ENCODE measurements around the gene RGL1. TPM values are rescaled to one million over a fixed set of nuclear protein-coding genes. Genes with fewer than 3 reads are reported as not detected.

The RGL1 gene
- total RNA-seq, 1 experiment from 2014 or later, result 1.3 TPM

DNA sequence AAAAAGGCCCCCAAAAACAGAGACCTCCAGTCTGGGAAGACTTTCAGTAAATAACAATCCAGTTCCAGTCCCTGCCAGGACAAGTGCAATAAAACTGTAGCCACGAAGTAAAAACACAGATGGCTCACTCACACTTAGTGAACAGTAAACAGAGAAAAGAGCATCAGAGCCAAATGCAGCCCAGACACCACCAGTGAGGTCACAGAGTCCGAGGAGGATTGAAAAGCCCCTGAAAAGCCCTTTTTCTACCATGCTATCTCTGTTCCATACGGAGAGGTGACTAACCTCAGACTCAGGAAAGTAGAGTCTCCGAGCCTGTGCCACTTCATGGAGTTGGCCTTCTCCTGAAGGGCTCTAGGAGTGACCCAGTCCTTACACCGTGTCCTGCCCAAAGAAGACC is 148.1 kb downstream of the RGL1 start (continued):
- TF ChIP-seq CBX3 (IDR thresholded peaks at IDR 0.05; ENCODE audit: low read depth) (no peak), FOSL1 (IDR thresholded peaks at IDR 0.05; ENCODE audit: low read depth) (no peak), POLR2AphosphoS5 (IDR thresholded peaks at IDR 0.05; ENCODE audit: low read depth, low read length) (no peak), POLR2A (IDR thresholded peaks at IDR 0.05; ENCODE audit: borderline replicate concordance, extremely low read depth, insufficient read depth, insufficient read length) (no peak), EZH2 (IDR thresholded peaks at IDR 0.05) (no peak)
- TF ChIP-seq, protein P1, sequence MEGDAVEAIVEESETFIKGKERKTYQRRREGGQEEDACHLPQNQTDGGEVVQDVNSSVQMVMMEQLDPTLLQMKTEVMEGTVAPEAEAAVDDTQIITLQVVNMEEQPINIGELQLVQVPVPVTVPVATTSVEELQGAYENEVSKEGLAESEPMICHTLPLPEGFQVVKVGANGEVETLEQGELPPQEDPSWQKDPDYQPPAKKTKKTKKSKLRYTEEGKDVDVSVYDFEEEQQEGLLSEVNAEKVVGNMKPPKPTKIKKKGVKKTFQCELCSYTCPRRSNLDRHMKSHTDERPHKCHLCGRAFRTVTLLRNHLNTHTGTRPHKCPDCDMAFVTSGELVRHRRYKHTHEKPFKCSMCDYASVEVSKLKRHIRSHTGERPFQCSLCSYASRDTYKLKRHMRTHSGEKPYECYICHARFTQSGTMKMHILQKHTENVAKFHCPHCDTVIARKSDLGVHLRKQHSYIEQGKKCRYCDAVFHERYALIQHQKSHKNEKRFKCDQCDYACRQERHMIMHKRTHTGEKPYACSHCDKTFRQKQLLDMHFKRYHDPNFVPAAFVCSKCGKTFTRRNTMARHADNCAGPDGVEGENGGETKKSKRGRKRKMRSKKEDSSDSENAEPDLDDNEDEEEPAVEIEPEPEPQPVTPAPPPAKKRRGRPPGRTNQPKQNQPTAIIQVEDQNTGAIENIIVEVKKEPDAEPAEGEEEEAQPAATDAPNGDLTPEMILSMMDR (IDR thresholded peaks at IDR 0.05 in 2 of 3, conservative IDR thresholded peaks at IDR 0.05 in 1 of 3; ENCODE audit: borderline replicate concordance in 1 of 3, insufficient read depth in 1 of 3, low read depth in 2 of 3, low read length in 2 of 3), result no peak

DNA sequence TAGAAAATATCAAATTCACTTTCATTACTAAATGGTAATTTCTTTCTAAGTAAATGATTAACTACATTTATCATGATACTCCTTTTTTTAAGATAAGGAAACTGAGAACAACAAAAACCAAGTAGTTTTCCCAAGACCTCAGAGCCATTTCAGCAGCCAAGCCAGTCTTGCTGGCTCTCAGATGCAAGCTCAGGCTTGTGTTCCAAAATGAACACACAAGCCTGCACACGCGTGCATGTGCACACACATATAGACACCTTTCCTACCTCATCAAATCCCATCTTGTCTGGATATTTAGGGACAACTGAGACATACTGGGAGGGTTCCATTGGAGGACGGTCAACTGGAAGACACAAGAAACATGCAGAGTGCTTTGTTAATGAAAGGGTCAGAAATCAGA is 149.6 kb downstream of the RGL1 start:
- Histone ChIP-seq H3K9me2 (ENCODE audit: insufficient read depth) (no peaks in the 10 kb centered on the region), H3K9ac (ENCODE audit: low read length) (no peak overlapping the region), H3K4me1 (ENCODE audit: control insufficient read depth in 1 of 2, insufficient read depth in 2 of 2, low read length in 2 of 2) (peaks cover 0 to 11% of the 10 kb centered on the region in 2 experiments; a peak in 2 of 4 replicates), H2AFZ (ENCODE audit: low read depth, low read length, poor library complexity, severe bottlenecking) (no peak overlapping the region), H3K4me3 (replicated peaks in 1 of 2; ENCODE audit: low read depth in 1 of 2, low read length in 2 of 2) (no peak overlapping the region), H3K27me3 (ENCODE audit: insufficient read depth, low read length) (no peaks in the 10 kb centered on the region), H3K79me2 (ENCODE audit: insufficient read depth, low read length) (no peaks in the 10 kb centered on the region), H3K36me3 (ENCODE audit: control insufficient read depth in 1 of 2, insufficient read depth in 2 of 2, low read length in 2 of 2) (no peaks in the 10 kb centered on the region), H4K20me1 (ENCODE audit: insufficient read depth) (no peaks in the 10 kb centered on the region), H3K27ac (ENCODE audit: low read depth, low read length) (no peak overlapping the region), H3K4me2 (ENCODE audit: low read length) (no peak overlapping the region), H3K9me3 (ENCODE audit: control insufficient read depth in 1 of 2, insufficient read depth in 1 of 2, low read depth in 1 of 2, low read length in 2 of 2) (no peaks in the 10 kb centered on the region)
- DNase-seq (ENCODE audit: low read depth, low spot score), result no peak
- ATAC-seq, result no peak
- intact Hi-C loops (cut with micrococcal nuclease), result no loop called here
- ChIA-PET POLR2A (no interaction called here), CTCF (no interaction called here), RAD21 (ENCODE audit: low non-redundant PET in 1 of 2, low total read pairs in 2 of 2, uncharacterized antibody in 2 of 2, unreplicated experiment in 2 of 2) (no interaction called here)
- no TSS peak for BruUV-seq (replicated peaks)
- TF ChIP-seq SP1 (IDR thresholded peaks at IDR 0.05; ENCODE audit: low read depth) (no peak), EZH2 (IDR thresholded peaks at IDR 0.05) (no peak), POLR2AphosphoS5 (IDR thresholded peaks at IDR 0.05; ENCODE audit: low read depth, low read length) (no peak), EGR1 (IDR thresholded peaks at IDR 0.05; ENCODE audit: low read depth) (no peak)
